Melanocyte of skin (primary cell): ENCODE results near the gene POU2F1. TPM values are rescaled to one million over a fixed set of nuclear protein-coding genes. Genes with fewer than 3 reads are reported as not detected.

Experiments used
- total RNA-seq, 2 donors: library from RNA; depleted of rRNA; stranded (reverse); fragments of >200 nt; gene quantifications; 2 replicates each; pipeline ENCODE4 v1.2.3, GENCODE V29; 2012

The POU2F1 gene
- total RNA-seq: 10 to 100 TPM in 1 of 2 donors, 1 to 10 TPM in 1; 10.0 to 10.3 TPM

GRCh38 chr1:167220537-167221125 is at the start of gene POU2F1:
Gene POU2F1 (plus strand): TSS chr1:167220886. CDS start chr1:167220898, 12 bp downstream.

Other genes with a start within 250 kb of the POU2F1 start
- gene ILDR2, start 245.3 kb upstream of the POU2F1 start, total RNA-seq: not detected
- gene MAEL, start 231.6 kb upstream of the POU2F1 start, total RNA-seq: not detected
- gene GPA33, start 130.5 kb upstream of the POU2F1 start, total RNA-seq: not detected
- gene STYXL2, start 126.8 kb upstream of the POU2F1 start, total RNA-seq: not detected